Left lung (tissue), 10 donors: ENCODE results near the gene HSPA4L. TPM values are rescaled to one million over a fixed set of nuclear protein-coding genes. Genes with fewer than 3 reads are reported as not detected.

Experiments
- ATAC-seq: fragments of 200-7000 bp; cut with Tn5 transposase; one replicate; pipeline ENCODE4 v1.9.1; 2020; ENCODE audit warnings: moderate library complexity
- DNase-seq, 4 donors: peaks; one replicate each; pipeline ENCODE4 v3.0.0-alpha.2; 2013 to 2020
- H3K27ac ChIP-seq, 2 donors: fragments of 200-600 bp; sonication (generic) in 1 of 2; one replicate each; pipeline versions ENCODE4 v1.5.0 to v1.8.0; 2020 to 2021
- H3K27me3 ChIP-seq, 2 donors: fragments of 200-600 bp; sonication (generic) in 1 of 2; one replicate each; pipeline versions ENCODE4 v1.5.0 to v1.8.0; 2020 to 2021
- H3K36me3 ChIP-seq, 2 donors: fragments of 200-600 bp; sonication (generic) in 1 of 2; one replicate each; pipeline versions ENCODE4 v1.5.0 to v1.8.0; 2020 to 2021
- H3K4me1 ChIP-seq, 2 donors: fragments of 200-600 bp; one replicate each; pipeline ENCODE4 v1.8.0; 2021
- H3K4me3 ChIP-seq, 2 donors: fragments of 200-600 bp; sonication (generic) in 1 of 2; one replicate each; pipeline versions ENCODE4 v1.5.0 to v1.8.0; 2020 to 2021; ENCODE audit warnings: mild to moderate bottlenecking in 1 of 2
- H3K9me3 ChIP-seq, 2 donors: fragments of 200-600 bp; sonication (generic) in 1 of 2; one replicate each; pipeline versions ENCODE4 v1.5.0 to v1.8.0; 2020 to 2021
- intact Hi-C, 2 donors: fragments of 100-400 bp; cut with DNase I; formaldehyde crosslinking; loops; one replicate each; pipeline versions ENCODE4 v1.11.2 to v1.14.2; 2022
- polyA plus RNA-seq, 6 donors: library from polyadenylated mRNA; unstranded; fragments of 120-200 nt; gene quantifications; one replicate each; pipeline ENCODE4 v1.2.1, GENCODE V29; 2013; ENCODE audit not compliant: insufficient read length in 6 of 6
- total RNA-seq, 2 donors: library from RNA; stranded (reverse); fragmentation: NEBNext Ultra II Directional; extraction: Animal tissue kit (Norgen Biotek cat#: 25700); gene quantifications; one replicate each; pipeline ENCODE4 v1.2.1, GENCODE V29; 2021
- TF ChIP-seq, protein P1 (sequence below), 2 donors: fragments of 200-600 bp; sonication (generic) in 1 of 2; IDR thresholded peaks; one replicate each; pipeline versions ENCODE4 v1.5.0 to v1.8.0; 2021; ENCODE audit warnings: antibody characterized with exemption in 2 of 2
- donor health status: DM: no; HTN: yes; CAD: no.
- donor health status: DM: no; HTN: no; CAD: no.

The HSPA4L gene
- total and polyA plus RNA-seq, 8 donors = 6.1 to 201 (median 8.0) TPM

DNA sequence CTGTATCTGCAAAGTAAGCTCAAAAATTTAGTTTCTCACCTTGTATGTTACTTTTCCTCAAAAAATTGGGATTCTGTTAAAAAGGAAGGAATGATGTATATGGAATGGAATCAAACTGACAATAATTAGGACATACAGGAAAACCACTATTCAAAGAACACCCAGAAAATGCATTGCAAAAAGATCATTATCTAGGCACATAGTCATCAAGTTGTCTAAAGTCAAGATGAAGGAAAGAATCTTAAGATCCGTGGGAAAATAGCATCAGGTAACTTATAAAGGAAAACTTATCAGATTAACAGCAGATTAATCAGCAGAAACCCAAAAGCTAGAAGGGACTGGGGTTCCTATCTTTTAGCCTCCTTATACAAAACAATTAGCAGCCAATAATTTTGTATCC, 75.5 kb downstream of the HSPA4L start:
- H3K4me3 ChIP-seq = no peak overlapping the region

DNA sequence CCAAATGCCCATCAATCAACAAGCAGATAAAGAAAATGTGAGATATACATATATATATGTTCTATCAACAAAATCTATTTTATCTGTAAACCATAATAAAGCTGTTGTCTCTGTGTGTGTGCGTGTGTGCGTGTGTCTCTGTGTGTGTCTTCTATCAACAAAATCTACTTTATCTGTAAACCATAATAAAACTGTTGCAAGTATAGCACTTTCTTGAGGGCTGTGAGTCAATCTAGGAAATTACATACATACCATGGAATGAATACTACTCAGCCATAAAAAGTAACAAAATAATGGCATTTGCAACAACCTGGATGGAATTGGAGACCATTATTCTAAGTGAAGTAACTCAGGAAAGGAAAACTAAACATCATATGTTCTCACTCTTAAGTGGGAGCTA, 86.1 kb downstream of the HSPA4L start:
- no peaks in the 10 kb centered on the region for H3K36me3 ChIP-seq
- no peak overlapping the region for H3K4me3 ChIP-seq
- H3K27me3 ChIP-seq = no peaks in the 10 kb centered on the region
- H3K9me3 ChIP-seq = no peaks in the 10 kb centered on the region
- DNase-seq (no peak), ATAC-seq (no peak)
- no peak overlapping the region for H3K27ac ChIP-seq
- TF ChIP-seq, protein P1, sequence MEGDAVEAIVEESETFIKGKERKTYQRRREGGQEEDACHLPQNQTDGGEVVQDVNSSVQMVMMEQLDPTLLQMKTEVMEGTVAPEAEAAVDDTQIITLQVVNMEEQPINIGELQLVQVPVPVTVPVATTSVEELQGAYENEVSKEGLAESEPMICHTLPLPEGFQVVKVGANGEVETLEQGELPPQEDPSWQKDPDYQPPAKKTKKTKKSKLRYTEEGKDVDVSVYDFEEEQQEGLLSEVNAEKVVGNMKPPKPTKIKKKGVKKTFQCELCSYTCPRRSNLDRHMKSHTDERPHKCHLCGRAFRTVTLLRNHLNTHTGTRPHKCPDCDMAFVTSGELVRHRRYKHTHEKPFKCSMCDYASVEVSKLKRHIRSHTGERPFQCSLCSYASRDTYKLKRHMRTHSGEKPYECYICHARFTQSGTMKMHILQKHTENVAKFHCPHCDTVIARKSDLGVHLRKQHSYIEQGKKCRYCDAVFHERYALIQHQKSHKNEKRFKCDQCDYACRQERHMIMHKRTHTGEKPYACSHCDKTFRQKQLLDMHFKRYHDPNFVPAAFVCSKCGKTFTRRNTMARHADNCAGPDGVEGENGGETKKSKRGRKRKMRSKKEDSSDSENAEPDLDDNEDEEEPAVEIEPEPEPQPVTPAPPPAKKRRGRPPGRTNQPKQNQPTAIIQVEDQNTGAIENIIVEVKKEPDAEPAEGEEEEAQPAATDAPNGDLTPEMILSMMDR (IDR thresholded peaks at IDR 0.05) = no peak
- intact Hi-C loops = no loop called here
- H3K4me1 ChIP-seq = peaks cover 3 to 12% of the 10 kb centered on the region in 2 donors

More for the DNA sequence above, 75.5 kb downstream of the HSPA4L start:
- TF ChIP-seq, protein P1 (IDR thresholded peaks at IDR 0.05) = no peak
- intact Hi-C loops = no loop called here
- H3K36me3 ChIP-seq = no peaks in the 10 kb centered on the region
- ATAC-seq = no peak
- H3K27me3 ChIP-seq = no peaks in the 10 kb centered on the region
- H3K9me3 ChIP-seq = peaks cover 0 to 25% of the 10 kb centered on the region in 2 donors
- DNase-seq = no peak
- peaks cover 0 to 7% of the 10 kb centered on the region in 2 donors for H3K4me1 ChIP-seq
- no peak overlapping the region for H3K27ac ChIP-seq

DNA sequence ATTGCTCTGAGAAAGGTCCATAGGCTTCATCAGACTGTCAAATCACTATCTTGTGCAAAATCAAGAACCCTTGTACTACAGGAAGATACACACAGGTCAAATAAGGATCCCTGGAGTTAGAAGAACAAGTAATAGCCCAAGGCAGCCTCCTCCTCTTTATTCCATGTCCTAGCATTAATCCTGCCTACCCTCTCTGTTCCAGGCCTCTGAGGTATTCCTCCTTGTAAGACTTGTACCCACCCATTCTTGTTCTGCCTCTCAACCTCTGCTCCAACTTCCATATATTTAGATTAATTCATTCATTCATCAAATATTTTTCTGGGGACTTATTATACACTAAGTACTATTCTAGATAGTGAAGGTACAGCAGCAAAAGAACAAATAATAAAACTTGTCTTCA, 88.2 kb downstream of the HSPA4L start:
- TF ChIP-seq, protein P1 (IDR thresholded peaks at IDR 0.05) = no peak
- H3K9me3 ChIP-seq = no peaks in the 10 kb centered on the region
- intact Hi-C loops = no loop called here
- no peak overlapping the region for H3K4me3 ChIP-seq
- ATAC-seq = peak; percentile 25
- peak overlapping the region; percentile 33 to 53 for H3K27ac ChIP-seq
- H3K36me3 ChIP-seq = no peaks in the 10 kb centered on the region
- no peak for DNase-seq
- H3K4me1 ChIP-seq = peaks cover 3 to 12% of the 10 kb centered on the region in 2 donors
- no peaks in the 10 kb centered on the region for H3K27me3 ChIP-seq

- TF ChIP-seq, protein P1 (IDR thresholded peaks at IDR 0.05) = no peak
- intact Hi-C loops = no loop called here
- Histone ChIP-seq H3K27ac (peak overlapping the region; percentile 33 to 65), H3K36me3 (no peaks in the 10 kb centered on the region), H3K4me1 (peaks cover 3 to 12% of the 10 kb centered on the region in 2 donors), H3K27me3 (no peaks in the 10 kb centered on the region), H3K4me3 (no peak overlapping the region), H3K9me3 (no peaks in the 10 kb centered on the region)
- ATAC-seq = peak; percentile 98
- DNase-seq = peak in 1 of 4 donors; percentile 64
Observed at GRCh38 chr4:127870688-127871087, 88.6 kb downstream of the HSPA4L start.

DNA sequence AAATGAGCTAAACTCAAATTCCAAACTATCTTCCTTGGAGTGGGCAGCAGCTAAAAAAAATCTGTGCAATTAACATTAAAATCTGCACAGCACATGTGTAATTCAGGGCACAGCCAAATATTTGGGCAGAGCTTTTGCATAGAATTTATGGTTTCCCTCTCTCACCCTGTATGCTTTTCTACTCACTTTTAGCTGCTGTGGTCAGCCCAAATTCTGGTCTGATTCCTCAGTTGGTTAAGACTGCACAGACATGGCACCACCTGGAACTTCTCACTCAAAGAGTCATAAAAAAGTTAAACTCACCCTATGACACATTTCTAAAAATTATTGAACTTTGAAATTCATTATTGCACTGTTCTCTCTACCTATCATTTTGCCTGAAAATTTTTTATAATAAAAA, 93.7 kb downstream of the HSPA4L start:
- H3K36me3 ChIP-seq = no peaks in the 10 kb centered on the region
- no peak overlapping the region for H3K27ac ChIP-seq
- H3K4me1 ChIP-seq = peaks cover 3 to 13% of the 10 kb centered on the region in 2 donors
- no peak overlapping the region for H3K4me3 ChIP-seq
- ATAC-seq = no peak
- DNase-seq = no peak
- no peaks in the 10 kb centered on the region for H3K9me3 ChIP-seq
- intact Hi-C loops = no loop called here
- no peaks in the 10 kb centered on the region for H3K27me3 ChIP-seq
- TF ChIP-seq, protein P1 (IDR thresholded peaks at IDR 0.05) = no peak
